ENCODE results near the gene ARHGAP25.

ARHGAP25 gene

DNA sequence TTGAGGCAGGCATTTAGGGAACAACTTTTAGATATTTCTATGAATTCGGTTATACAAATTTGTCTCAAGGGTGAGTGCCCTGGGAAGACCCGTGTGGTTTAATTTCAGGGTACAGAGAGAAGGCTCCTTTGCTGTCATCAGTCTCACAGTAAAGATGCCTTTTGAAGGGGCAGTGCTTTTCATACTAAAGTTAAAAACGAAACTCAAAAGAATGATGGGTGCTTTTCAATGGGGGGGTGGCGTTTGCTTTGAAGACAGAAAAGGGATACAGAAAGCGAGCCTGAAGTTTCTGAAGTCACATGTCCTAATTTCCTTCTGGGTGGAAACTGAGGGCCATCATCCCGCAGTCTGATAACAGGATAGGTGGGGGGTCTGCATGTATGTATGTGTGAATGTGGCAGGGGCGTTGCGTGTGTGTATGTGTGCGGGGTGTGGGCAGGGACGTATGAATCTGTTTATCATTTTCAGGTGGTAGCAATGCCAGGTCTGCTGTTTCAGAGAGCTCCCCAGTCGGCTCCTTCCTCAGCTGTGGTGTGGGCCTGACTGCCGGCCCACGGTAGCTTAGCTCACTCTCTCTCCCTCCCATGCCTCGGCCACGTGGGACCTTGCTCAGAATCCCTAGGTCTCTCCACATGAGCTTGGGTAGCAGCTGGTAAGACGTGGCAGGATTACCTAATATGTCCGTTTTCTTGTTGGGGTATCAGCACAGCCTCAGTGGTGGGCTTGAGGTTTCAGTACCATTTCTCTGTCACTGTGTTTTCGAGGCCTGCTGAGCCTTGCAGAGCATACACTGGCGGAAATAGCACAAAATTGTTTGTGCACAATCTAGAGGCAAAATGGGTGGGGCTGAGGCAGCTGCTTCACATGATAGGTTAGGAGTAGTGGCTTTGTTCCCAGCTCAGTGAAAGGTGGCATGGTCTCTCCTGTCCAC is 32.7 kb downstream of the ARHGAP25 start:
- DNase-seq: peak; percentile 68 to 86

DNA sequence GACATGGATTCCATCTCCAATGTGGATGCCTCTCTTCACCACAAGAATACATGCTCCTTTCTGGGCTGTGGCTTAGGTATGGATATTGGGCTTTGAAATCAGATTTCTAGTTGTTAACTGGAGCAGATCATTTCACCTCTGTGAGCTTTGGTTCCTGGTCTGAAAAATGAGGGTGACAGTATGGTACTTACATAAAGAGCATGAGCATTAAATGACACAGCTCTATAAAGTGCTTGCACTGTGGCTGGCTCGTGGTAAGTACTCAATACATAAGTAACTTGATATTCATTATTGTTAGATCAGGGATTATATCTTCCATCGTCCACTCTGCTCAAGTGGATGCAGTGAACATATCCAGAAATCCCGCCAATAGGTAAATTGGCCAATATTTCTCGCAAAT is 33.4 kb downstream of the ARHGAP25 start:
- DNase-seq: no peak

DNA sequence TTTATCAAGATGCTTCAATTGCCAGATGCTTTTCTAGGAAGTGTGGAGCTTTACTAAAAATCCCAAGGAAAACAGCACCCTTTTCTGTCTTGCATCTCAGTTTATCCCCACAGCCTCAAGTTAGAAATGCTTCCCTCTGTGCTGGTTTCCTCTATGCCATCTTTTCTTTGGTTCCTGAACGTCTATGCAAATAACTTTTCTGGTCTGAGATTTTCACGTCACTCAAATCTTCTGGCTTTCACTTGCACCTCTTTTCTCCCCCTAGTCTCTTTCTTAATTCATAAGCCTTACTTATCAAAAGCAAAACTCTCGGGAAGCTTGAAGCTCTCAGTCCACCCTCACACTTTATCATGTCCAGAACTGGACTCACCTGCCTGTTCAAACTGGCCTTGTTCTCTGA is 33.9 kb downstream of the ARHGAP25 start:
- DNase-seq: no peak

DNA sequence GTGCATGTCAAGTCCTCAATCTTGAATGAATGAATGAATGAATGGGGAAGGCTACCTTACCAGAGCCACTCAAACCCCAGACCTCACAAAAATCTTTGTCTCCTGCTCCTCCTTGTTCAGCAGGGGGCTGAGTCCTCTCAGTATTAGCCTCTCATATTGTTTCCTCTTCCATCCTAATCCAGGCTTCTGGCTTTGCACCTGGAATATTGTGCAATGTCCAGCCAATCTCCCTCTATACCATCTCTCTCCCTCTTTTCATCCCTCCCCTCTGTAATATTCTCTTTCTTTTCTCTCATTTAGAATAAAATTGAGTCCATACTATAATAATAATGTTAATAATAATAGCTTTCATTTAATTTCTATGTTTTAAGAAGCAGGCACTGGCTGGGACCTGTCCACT is 34.3 kb downstream of the ARHGAP25 start:
- no peak for DNase-seq

DNA sequence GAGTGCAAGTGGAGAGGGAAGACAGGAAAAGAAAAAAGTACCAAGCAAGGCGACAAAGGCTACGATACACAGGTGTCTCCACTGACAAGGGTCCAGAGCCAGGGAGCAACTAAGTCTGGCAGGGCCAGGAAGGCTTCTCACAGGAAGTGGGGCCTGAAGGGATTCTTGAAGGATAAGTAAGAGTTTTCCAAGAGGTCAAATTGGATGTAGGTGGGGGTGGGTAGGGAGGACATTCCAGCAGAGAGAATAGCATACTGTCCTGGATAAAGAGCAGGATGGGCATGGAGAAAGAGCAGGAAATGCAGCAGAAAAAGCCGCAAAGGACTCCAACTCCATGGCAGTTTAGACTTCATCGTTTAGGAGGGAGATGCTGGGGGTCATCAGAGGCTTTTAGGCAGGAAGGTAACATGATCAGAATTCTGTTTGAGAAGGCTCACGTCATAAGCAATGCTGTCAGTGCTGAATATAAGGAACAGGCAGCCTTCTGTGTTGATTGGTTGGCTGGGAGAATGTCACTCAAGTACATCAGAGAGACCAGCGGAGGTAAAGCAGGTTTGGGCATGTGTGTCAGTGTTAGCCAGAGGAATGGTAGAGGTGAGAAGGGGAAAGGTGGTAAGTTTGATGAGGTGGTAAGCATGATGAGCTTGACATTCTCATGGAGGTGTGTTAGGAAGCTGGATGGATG is 35.1 kb downstream of the ARHGAP25 start:
- DNase-seq: peak; percentile 30 to 58

DNA sequence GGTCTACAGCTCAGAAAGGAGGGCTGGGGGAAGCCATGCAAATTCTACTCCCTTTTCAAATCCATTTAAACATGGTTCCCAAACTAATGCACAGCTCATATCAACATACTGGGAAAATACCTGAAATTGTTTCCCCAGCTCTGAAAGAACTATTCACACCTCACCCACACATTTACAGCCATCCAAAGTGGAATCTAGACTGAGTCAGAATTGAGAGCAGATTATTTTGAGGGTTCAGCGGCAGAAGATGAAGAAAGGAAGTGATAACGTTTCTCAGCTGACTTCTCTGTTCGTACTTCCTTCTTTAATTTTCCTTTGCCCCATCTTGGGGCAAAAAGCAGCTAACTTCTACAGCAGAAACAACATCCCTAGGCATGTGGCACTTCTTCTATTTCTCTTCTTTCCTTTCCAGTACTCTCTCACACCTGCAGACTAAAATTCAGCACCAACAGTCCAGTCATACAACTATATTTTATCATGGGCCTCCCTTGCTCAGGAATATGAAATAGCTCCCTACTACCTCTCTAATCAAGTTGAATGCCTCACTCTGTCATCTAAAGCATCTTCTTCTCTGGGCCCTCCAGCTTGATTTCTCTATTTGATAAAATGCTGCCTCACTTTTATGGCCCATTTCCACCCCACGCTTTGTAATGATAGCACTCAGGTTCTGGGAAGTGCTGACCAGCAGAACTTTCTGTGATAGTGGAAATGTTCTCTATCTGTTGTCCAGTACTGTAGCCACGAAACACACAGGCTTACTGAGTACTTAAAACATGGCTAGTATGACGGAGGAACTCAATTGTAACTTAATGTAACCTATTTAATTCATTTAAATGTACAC is 35.9 kb downstream of the ARHGAP25 start:
- DNase-seq: peak in 1 of 2 donors; percentile 55

DNA sequence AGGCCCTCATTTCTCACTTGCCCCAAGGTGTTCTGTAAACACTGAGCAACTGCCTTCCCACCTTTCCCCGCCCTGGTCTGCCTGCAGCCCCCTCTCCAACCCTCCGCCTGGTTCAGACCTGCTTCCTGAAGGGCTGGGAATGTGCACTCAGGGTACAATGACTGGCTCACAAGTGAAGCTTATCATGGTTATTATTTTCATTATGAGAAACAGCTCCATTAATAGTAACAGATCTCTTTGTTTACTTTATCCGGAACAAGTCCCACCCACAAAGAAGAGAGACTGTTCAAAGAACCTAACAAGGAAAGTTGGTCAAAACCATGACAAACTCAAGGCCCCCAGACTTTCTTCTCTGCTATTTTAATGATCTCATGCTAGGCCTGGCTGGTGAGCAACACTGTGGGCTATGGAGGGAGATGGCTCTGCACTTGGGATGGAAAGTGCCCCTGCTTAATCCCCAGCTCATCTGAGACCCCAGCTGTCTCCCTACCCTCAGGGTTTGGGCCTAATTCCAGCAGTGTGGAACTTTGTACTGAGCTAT is 36.7 kb downstream of the ARHGAP25 start:
- DNase-seq: peak in 1 of 2 donors; percentile 51

DNA sequence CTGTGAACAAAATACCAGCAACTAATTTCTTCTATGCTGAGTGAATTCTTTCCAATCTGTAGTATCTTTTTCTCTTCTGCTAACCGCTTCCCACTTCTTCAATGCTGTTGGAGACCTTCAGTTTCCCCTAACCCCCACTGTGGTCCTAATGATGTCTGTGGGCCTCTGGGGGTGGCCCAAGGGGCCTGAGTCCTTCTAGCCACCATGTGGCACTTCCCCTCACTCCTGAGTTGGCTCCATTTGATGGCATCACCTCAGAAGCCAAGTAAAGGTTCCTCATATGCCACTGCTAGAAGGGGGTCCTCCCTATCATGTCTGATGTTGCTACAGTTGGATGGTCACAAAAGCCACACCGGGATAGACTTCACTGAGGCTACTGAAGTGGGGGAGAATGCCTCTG is 37.5 kb downstream of the ARHGAP25 start:
- DNase-seq: no peak

DNA sequence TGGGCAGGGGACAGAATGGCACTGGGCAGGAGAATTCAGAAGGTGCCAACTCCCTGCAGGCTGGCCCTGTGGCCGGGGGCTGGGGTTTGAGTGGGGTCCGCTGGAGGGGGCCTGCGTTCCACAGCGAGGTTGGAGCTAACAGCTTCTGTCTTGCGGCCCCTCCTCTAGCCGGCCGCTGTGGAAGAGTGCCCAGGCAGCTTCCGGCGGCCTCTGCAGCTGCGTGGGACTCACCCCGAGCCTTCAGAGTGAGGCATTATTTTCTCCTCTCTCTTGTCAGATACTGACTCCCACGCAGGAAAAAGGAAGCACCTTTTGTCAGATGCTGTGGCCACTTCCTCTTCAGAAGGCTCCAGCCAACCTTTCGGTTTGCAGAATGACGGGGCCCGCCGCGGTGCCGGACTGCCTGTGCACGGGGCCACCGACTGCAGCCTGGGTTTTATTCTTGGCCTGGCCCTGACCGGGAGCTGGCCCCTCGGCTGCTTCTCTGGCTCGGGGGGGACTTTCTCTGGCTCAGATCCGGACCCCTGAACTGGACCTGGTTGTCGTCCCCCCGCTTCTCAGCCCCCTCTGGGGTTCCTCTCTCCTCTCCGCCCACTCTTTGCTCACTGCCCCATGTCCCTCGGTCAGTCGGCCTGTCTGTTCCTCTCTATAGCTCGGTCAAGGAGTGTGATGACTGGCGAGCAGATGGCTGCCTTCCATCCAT is 40.1 kb downstream of the ARHGAP25 start:
- peak; percentile 74 to 76 for DNase-seq

DNA sequence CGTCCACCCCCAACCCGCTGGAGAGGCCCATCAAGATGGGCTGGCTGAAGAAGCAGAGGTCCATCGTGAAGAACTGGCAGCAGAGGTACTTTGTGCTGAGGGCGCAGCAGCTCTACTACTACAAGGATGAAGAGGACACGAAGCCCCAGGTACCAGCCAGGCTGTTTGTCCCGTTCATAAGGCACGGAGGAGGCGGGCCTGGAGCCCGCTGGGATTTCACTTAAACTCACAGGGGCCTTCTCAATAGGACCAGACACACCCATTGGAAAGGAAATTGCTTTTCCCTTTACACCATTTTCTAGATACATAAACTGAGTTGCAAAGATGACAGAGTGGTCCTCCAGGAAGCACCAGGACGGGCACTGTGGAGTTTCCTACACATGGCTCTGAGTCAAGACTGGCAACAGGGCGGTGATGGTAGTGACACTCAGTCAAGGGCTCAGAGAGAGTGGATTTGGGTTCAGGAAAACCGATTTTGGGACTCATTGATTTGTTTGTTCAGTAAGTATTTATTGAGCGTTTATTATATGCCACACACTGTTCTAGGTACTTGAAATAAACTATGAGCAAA is 40.7 kb downstream of the ARHGAP25 start:
- DNase-seq: no peak

DNA sequence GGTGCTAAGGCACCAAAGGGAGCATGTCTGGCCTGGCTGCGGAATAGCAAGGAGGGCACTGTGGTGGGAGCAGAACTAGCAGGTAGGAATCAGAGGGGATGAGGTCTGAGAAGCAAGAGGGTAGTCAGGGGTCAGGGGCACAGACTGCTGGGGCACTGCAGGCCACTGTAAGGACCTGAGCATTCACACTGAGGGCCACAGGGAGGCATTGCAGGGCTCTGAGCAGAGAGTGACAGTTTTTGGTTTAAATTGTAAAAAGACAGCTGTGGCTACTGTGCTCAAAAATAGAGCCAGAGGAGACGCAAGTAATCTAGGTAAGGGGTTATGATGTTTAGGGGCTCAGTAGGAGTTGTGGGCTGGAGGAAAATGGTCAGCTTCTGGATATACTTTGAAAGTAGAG is 41.5 kb downstream of the ARHGAP25 start:
- peak in 1 of 2 donors; percentile 35 for DNase-seq

DNA sequence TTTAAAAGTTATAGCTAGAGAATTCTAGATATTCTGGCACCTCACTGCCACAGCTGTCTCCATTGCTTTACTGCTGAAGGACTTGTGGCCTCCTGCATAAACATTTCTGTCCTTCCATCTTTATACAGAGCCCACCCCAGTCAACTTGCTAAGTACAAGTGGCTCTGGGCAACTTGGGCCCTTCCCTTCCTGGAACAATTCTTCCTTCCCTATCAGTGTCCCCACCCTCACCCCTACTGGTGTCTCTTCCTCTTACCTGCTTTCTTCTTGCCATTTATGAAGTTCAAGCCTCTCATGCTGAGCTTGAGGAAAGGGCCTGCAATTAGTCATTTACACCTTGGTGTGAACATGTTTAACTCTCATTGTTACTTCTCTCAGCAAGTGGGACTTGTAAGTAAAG is 45.0 kb downstream of the ARHGAP25 start:
- DNase-seq: no peak

DNA sequence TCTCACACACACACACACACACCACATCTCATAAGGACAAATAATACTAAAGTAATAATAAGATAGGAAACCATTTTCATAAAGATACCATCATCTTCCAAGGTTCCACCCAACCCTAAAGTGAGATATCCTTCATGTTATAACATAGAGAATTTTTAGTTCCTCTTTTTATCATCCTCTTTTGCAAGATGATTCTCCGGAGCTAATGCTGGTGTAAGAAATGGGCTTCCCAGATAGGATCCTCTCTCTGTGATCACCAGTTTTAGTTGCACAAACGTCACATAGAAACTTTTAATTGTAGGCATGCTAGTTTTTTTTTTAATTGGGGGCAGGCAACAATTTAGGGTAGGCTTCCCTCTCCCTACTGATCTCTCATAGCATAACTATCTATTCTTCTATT is 49.6 kb downstream of the ARHGAP25 start:
- DNase-seq: no peak

DNA sequence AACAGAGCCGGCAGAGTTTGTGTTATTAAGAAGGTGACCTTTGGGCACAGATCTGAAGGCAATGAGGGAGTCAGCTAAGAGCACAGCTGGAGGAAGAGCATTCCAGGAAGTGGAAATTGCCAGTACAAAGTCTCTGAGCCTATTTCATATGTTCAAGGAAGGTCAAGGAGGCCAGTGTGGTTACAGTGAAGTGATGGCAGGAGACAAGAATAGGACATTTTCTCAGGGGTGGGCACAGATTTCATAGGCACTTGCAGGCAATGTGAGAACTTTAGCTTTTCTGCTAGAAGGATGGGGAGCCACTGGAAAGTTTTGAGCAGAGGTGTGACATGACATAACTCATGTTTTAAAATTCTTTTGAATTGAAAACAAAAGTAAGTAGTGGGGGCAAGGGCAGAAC is 50.3 kb downstream of the ARHGAP25 start:
- no peak for DNase-seq

DNA sequence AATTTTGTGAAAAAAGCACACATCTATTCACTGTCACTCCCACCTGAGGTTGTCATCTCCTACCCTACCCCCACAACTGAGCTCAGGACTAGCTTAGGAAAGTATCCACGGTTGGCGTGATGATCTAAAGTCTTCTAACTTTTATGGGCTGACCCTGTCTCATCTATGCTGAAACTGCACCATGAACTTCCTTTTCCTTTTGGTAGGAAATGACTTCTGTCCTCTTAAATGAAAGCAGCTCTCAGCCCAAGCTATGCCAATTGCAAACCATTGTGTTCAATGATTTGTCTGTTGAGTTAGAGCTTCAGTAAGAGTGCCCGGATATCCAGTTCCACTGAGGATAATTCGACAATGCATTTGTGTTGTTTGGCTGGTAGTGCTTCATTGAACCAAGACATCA is 52.7 kb downstream of the ARHGAP25 start:
- no peak for DNase-seq

DNA sequence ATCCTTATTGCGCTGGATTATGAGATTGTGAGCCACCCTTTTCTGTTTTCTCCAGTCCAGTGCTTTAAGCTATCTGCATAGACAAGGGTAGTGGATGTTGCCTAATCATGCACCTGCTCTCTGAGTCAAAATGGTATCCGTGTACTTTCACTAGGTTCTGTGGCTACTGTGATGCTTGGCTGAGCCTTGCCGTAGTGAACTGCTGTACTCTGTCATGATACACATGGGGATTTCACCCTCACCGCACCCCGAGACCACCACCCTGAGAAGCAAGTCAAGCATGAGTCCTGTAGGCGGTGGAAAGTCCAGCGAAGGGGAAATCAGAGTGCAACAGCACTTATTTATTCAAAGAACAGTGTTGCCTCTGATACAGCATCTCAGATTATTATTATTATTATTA is 55.0 kb downstream of the ARHGAP25 start:
- DNase-seq: peak; percentile 30 to 82

DNA sequence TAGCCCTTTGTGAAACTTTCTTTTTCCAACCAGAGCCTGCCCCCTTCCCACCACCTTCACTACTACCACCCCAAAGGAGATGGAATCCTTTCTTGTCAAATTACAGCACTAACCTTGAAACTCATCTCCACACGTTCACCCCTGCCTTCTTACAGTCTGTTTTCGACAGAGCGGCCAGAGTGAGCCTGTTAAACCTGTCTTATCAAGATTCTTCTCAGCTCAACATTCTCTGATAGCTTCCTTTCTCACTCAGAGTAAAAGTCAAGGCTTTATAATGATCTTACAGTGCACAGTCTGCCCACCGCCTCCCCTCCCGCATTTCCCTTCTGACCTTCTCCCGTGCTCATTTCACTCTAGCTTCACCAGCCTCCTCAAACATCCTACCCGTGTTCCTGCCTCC is 56.0 kb downstream of the ARHGAP25 start:
- DNase-seq: no peak

DNA sequence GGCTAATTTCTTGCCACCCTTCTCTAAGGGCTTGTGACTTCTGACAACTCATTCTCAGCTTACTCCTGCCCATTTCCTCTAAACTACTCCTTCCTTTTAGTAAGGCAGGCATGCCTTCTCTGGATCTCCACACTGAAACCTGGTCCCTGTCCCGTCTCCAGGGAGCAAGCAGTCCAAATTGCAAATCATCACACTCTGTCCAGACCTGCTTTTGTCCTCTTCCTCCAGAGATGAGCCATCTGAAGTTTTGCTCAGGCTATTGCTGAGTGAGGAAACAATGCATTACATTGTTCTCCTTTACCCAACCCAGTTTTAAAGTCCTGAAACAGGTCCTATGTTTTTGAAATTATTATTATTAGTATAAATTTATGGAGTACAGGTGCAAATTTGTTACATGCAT is 57.3 kb downstream of the ARHGAP25 start:
- DNase-seq: peak in 1 of 2 donors; percentile 25

DNA sequence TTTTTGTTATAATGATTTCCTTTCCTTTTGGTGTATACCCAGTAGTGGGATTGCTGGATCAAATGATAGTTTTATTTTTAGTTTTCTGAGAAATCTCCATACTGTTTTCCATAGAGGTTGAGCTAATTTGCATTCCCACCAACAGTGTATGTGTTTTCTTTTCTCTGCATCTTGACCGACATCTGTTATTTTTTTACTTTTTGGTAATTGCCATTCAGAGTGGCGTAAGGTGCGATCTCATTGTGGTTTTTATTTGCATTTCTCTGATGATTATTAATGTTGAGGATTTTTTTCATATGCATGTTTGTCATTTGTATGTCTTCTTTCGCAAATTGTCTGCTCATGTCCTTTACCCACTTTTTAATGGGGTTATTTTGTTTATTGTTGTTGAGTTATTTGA is 58.1 kb downstream of the ARHGAP25 start:
- peak in 1 of 2 donors; percentile 18 for DNase-seq

DNA sequence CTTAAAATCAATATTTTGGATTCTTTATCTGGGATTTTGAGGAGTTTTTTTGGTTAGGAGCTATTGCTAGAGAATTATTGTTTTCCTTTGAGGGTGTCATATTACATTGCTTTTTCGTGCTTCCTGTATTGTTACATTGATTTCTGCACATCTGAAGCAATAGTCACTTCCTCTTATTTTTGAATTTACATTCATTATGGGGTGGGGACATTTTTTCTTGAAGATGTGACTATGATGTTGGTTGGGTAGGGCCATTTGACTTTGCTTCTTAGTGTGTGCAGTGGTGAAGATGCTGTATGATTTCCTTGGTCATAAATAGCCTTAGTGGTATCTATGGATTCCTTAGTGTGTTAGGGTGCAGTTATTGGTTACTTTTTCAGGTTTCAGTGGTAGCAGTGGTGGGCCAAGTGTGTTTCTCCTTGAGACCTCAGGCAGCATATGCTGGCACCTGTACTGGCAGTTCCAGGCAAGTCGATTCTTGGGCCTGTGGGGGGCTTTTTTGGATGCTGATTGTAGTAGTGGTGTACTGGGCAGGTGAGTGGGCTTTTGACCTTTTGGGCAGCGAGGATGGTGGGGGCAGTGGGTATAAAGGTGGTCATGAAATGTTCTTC is 61.8 kb downstream of the ARHGAP25 start:
- peak in 1 of 2 donors; percentile 45 for DNase-seq

DNA sequence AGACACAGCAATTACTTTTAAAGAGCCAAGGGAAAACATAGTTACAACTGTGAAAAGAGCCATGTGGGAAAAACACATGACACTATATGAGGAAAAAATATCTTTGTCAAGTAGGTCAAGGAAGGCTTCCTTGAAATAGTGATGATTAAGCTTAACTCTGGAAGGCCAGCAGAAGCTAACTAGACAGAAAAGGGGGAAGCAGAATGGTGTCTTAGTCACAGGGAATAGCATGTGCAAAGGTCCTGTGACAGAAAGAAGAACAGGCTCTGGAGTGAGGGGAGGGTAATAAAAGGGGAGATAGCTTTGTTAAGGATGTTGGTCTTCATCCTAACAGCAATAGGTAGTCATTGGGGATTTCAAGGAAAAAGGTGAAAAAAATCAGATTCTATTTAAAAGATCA is 64.0 kb downstream of the ARHGAP25 start:
- DNase-seq: no peak

All from CD4-positive, alpha-beta T cell treated with Interferon alpha-2 for 1 hour (primary cell).